Glutamatergic neuron (in vitro differentiated cells): ENCODE data around the gene CHD3. TPM values are rescaled to one million over a fixed set of nuclear protein-coding genes. Genes with fewer than 3 reads are reported as not detected.

Experiments
- DNase-seq: peaks from one replicate; pipeline ENCODE4 v3.0.0; 2022
- H3K27ac Mint-ChIP-seq: one replicate; pipeline ENCODE4 v1.8.0; 2020; ENCODE audit warnings: mild to moderate bottlenecking, mixed read lengths, inconsistent platforms; ENCODE audit not compliant: unreplicated experiment
- H3K27me3 Mint-ChIP-seq: one replicate; pipeline ENCODE4 v1.8.0; 2020; ENCODE audit warnings: mild to moderate bottlenecking, moderate library complexity, mixed read lengths, inconsistent platforms; ENCODE audit not compliant: unreplicated experiment
- H3K36me3 Mint-ChIP-seq: one replicate; pipeline ENCODE4 v1.8.0; 2020; ENCODE audit warnings: mild to moderate bottlenecking, mixed read lengths, inconsistent platforms; ENCODE audit not compliant: unreplicated experiment
- H3K4me1 Mint-ChIP-seq: one replicate; pipeline ENCODE4 v1.8.0; 2020; ENCODE audit warnings: mild to moderate bottlenecking, low read depth, mixed read lengths, inconsistent platforms; ENCODE audit not compliant: unreplicated experiment
- H3K4me3 Mint-ChIP-seq: one replicate; pipeline ENCODE4 v1.8.0; 2020; ENCODE audit warnings: mild to moderate bottlenecking, mixed read lengths, inconsistent platforms; ENCODE audit not compliant: unreplicated experiment
- H3K9me3 Mint-ChIP-seq: one replicate; pipeline ENCODE4 v1.8.0; 2020; ENCODE audit warnings: mild to moderate bottlenecking, moderate library complexity, mixed read lengths, inconsistent platforms; ENCODE audit not compliant: unreplicated experiment
- long read RNA-seq: library from polyadenylated mRNA; unstranded; transcript quantifications from one replicate; pipeline ENCODE4 v2.0.0, GENCODE V29; 2020; ENCODE audit not compliant: unreplicated experiment
- total RNA-seq: library from RNA; stranded (reverse); fragmentation: NEBNext Ultra II Directional; extraction: Animal tissue kit (Norgen Biotek cat#: 25700); gene quantifications from one replicate; pipeline ENCODE4 v1.2.1, GENCODE V29; 2021; ENCODE audit not compliant: unreplicated experiment
- TF ChIP-seq, protein P1 (sequence below): fragments of 200-600 bp; sonication (generic); IDR thresholded peaks from one replicate; pipeline ENCODE4 v1.5.0; 2021; ENCODE audit not compliant: partially characterized antibody, unreplicated experiment

The CHD3 gene
- 129 TPM for total RNA-seq
- long read RNA-seq, partial matches to known transcripts = 6 of 7 reads
- long read RNA-seq, other reads (novel, unspliced or antisense) = 0 of 7 reads

DNA sequence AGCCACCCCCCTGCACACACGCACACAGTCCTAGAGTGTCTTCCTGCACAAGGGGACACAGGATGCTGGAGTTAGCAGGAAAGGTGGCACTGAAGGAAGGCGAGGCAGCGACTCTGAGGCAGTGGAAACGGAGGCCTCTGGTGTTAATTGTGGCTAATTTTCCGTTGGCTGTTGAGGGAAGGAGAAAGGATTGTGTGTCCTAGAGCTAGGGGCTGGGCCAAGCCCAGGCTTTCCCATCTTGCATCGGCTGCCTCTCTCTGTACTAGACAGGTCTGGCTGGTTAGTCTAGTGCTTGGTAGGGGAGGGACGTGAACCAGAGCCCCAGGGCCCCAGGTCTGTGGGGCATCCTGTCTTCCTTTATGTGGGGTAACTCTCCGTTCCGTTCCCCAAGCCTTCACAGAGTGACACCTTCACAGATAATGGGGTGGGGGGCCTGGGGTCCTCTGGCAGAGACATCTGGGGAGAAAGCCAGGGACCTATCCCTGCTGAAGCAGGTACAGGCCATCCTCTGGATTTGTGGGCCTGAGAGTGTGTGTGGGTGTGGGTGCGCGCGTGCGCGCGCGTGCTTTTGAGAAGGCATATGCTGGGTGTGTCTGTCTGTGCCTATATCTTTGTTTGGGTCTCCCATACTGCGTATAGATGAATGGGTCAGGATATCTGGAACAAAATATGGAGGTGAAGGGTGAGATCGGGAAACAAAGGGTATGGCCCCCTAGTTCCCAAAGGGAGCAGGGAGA lies at the start of gene CHD3:
CHD3 (plus strand) TSS at position 606 of the 737 bp plus-strand sequence. CDS start 212 bp downstream, outside the sequence.
- TF ChIP-seq, protein P1, sequence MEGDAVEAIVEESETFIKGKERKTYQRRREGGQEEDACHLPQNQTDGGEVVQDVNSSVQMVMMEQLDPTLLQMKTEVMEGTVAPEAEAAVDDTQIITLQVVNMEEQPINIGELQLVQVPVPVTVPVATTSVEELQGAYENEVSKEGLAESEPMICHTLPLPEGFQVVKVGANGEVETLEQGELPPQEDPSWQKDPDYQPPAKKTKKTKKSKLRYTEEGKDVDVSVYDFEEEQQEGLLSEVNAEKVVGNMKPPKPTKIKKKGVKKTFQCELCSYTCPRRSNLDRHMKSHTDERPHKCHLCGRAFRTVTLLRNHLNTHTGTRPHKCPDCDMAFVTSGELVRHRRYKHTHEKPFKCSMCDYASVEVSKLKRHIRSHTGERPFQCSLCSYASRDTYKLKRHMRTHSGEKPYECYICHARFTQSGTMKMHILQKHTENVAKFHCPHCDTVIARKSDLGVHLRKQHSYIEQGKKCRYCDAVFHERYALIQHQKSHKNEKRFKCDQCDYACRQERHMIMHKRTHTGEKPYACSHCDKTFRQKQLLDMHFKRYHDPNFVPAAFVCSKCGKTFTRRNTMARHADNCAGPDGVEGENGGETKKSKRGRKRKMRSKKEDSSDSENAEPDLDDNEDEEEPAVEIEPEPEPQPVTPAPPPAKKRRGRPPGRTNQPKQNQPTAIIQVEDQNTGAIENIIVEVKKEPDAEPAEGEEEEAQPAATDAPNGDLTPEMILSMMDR = no peak
- DNase-seq = no peak
- H3K36me3 Mint-ChIP-seq = no peaks in the 10 kb centered on the region
- peaks cover 7% of the 10 kb centered on the region for H3K27me3 Mint-ChIP-seq
- peaks cover 10% of the 10 kb centered on the region for H3K9me3 Mint-ChIP-seq
- peaks cover 8% of the 10 kb centered on the region for H3K4me1 Mint-ChIP-seq
- no peak within 1 kb of the TSS for H3K27ac Mint-ChIP-seq
- no peak within 1 kb of the TSS for H3K4me3 Mint-ChIP-seq

DNA sequence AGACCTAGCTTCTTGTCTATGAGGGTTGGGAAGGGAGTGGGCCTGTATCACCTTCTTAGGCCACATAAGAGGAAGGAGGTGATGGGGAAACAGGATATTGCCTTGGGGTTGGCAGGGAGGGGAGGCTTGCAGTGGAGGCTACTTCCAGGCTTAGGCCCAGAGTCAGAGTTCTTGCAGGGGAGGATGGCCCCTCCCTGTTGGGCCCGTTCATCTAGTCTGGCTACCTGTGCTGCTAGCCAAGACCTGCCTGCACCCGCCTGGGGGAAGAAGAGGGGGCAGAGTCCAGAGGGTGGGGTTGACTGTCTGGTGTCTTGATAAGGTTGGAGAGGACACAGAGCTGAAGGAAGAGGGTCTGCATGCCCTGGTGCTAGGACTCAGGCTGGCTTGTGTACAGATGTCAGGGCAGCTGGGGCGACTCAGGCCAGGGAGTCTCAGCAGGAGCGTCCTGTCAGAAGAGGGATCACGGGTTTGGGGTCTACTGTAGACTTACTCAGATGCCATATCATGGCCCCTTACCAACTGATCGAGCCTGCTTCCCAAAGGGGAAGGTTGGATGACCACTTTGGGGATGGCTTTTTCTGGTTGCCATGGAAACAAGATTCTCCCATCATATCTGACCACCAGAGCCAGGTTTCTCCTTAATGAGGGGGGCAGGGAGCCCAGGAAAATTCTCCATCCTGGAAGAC lies 49.3 kb upstream of the CHD3 start:
- TF ChIP-seq, protein P1 = no peak
- H3K4me3 Mint-ChIP-seq = peak overlapping the region; percentile 97
- peaks cover 5% of the 10 kb centered on the region for H3K36me3 Mint-ChIP-seq
- H3K27me3 Mint-ChIP-seq = peaks cover 50% of the 10 kb centered on the region
- DNase-seq = no peak
- H3K4me1 Mint-ChIP-seq = peaks cover 33% of the 10 kb centered on the region
- peaks cover 50% of the 10 kb centered on the region for H3K9me3 Mint-ChIP-seq
- H3K27ac Mint-ChIP-seq = peak overlapping the region; percentile 98

DNA sequence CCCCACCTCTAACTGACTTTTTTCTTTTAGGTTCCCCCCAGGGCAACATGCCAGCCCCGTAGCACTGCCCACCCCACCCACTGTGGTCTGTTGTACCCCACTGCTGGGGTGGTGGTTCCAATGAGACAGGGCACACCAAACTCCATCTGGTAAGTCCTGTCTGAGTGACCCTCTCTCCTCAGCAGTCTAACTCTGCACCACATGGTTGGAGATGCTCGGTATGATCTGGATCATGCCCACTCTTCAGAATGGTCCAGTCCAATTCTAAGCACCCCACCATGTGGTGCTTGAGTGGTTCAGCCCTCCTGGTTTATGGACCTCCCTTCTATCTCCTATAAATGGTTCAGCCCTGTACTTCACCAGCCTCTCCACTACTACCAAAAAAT lies 48.7 kb upstream of the CHD3 start:
- Mint-ChIP-seq H3K27ac (peak overlapping the region; percentile 98), H3K36me3 (peaks cover 5% of the 10 kb centered on the region), H3K9me3 (peaks cover 46% of the 10 kb centered on the region), H3K4me3 (peak overlapping the region; percentile 97), H3K27me3 (peaks cover 51% of the 10 kb centered on the region), H3K4me1 (peaks cover 33% of the 10 kb centered on the region)
- TF ChIP-seq, protein P1 = no peak
- no peak for DNase-seq

DNA sequence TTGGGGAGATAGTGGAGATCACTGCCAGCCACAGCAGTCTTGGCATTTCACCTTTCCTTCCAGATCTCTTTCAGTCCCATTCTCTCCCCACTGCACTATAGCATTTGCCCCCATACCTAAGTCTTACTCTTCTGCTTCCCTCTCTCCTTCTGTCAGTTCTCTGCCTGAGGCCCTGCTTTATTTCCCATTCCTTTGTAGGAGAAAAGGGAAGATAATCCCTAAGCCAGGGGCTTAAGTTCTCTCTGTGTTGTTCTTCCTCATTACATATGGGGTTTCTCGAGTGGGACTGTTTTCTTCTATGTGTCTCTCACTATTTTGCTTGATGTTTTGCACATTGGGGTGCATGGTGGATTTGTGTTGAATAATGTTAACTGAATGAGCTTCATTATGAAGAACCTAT lies 48.1 kb upstream of the CHD3 start:
- Mint-ChIP-seq H3K4me3 (peak overlapping the region; percentile 97), H3K27me3 (peaks cover 51% of the 10 kb centered on the region), H3K9me3 (peaks cover 46% of the 10 kb centered on the region), H3K4me1 (peaks cover 33% of the 10 kb centered on the region), H3K27ac (peak overlapping the region; percentile 98), H3K36me3 (peaks cover 5% of the 10 kb centered on the region)
- no peak for DNase-seq
- TF ChIP-seq, protein P1 = no peak

DNA sequence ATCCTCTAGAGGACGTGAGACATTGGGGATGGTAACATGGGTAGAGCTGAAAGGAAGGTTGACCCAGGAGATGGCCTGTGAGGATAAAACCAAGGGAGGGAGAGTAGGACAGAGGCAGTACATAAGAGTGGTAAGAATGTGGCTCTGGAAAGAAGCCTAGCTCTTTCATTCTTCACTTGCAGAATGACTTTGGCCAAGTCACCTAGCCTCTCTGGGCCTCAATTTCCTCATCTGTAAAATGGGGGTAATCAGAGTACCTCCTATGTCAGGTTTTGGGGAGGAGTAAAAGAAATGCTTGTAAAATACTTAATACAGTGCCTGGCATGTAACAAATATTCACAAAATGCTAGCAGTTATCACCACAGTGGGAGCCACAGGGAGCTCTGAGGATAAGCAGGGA lies 47.7 kb upstream of the CHD3 start:
- H3K4me3 Mint-ChIP-seq = peak overlapping the region; percentile 97
- peak overlapping the region; percentile 98 for H3K27ac Mint-ChIP-seq
- TF ChIP-seq, protein P1 = no peak
- DNase-seq = no peak
- peaks cover 35% of the 10 kb centered on the region for H3K4me1 Mint-ChIP-seq
- peaks cover 53% of the 10 kb centered on the region for H3K27me3 Mint-ChIP-seq
- peaks cover 49% of the 10 kb centered on the region for H3K9me3 Mint-ChIP-seq
- H3K36me3 Mint-ChIP-seq = peaks cover 5% of the 10 kb centered on the region
